Lung microvascular endothelial cell (primary cell): ENCODE results near the gene DNAL1. TPM values are rescaled to one million over a fixed set of nuclear protein-coding genes. Genes with fewer than 3 reads are reported as not detected.
"Not testable (repeated sequence)": the region's sequence is repeated elsewhere in the genome, so short reads cannot be mapped to it uniquely, and the experiment has no call there.

Experiments used
- DNase-seq, 2 donors: peaks; one replicate each; pipeline versions ENCODE4 v3.0.0 to v3.0.0-alpha.2; 2010; ENCODE audit warnings: low read depth in 2 of 2
- total RNA-seq: library from RNA; depleted of rRNA; stranded (reverse); fragments of >200 nt; gene quantifications from 2 replicates; pipeline ENCODE4 v1.2.1, GENCODE V29; 2014

DNAL1 gene
- total RNA-seq, 1 donor from 2014 or later = 6.0 TPM

GRCh38 chr14:73700325-73700724, 55.5 kb downstream of the DNAL1 start:
- DNase-seq = no peak

DNA sequence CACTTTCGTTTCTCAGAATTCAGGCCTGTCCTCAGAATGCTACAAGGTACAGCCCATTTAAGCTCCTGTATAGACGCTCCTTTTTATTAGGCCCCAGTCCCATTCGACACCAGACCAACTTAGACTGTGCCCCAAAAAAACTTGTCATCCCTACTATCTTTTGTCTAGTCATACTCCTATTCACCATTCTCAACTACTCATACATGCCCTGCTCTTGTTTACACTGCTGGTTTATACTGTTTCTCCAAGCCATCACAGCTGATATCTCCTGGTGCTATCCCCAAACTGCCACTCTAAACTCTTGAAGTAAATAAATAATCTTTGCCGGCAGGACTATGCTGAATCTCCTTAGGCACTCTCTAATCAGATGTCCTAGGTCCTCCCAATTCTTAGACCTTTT, 63.3 kb downstream of the DNAL1 start:
- DNase-seq = not testable (repeated sequence)

DNA sequence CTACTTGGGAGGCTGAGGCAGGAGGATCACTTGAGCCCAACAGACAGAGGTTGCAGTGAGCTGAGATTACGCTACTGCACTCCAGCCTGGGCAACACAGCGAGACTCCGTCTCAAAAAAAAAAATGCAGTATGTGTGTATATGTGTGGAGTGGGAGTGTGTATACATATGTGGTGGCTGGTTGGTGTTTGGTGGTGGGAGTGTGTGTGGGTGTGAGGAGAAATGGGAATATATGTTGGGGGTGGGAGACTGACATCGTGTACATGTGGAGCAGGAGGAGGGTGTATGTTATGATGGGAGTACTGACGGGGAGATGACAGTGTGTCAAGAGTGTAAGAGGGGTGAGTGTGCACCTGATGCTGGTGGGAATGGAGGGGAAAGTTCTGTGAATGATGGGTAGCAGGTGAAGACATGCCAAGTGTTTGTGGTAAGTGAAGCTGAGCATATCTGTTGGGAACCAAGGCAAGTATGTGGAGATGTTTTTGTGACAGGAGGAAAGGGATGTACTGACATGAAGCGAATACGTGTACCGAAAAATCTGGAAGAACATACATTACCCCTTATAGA, 65.2 kb downstream of the DNAL1 start:
- DNase-seq = no peak

- DNase-seq = no peak
Observed at GRCh38 chr14:73710737-73711136, 66.0 kb downstream of the DNAL1 start.

GRCh38 chr14:73712071-73712506, 67.3 kb downstream of the DNAL1 start:
- peak; percentile 43 to 48 for DNase-seq

DNA sequence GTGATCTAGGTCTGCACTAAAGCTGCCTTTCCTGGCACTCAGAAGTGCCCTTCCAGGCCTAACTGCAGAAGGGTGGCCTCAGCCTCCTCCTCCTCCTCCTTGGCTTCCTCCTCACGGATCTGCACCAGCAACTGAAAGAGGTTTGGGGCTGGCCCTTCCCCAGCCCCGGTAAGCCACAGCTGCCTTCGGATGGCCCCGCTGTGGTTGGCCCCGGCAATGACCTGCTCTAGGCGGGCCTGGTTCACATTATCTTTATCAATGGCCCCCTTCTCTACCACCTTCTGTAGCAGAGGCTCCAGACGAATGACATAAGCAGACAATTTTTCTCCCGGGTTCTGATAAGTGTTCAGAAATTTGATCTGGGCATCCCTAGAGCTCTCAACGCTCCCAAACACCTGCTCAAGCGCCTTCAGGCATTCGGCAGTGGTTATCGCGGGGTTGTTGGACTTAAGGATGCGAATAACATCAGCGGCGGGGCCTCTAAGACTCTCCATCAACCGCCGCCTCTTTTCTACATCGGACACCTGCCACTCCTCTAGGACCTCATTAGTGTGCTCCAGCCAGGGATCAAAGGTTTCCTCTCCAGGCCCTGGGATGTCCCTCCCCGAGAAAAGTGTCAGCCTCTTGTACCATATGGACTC, 67.9 kb downstream of the DNAL1 start:
- peak in 1 of 2 donors; percentile 25 for DNase-seq

DNA sequence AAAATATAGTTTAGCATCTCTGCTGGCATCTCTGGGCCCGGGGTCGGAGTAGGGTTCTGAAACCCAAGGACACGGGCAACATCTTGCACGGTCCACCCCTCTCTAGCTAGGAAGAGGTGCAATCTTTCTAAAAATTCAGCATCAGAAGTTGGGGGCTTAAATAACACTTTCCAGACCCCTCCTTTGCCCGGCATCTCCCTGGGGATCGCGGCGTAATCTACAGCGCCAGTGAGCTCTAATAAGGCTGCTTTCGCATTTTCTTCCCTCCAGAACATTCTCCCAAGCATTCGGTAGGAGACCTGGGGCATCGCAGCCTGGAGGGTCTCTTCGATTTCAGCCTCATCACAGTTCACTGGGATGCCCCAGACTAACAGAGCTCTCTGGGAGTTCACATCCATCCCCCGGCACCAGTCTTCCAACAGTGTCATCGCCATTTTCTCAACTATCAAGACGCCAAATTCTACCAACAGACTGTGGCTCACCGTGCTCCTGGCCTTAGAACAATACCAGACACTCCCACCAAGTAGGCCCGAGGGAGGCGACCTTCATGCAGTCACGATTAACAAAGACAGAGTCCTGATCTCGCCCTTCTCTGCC, 68.5 kb downstream of the DNAL1 start:
- DNase-seq = no peak

GRCh38 chr14:73713803-73714655, 69.2 kb downstream of the DNAL1 start, which contains the start of gene PNMA1:
TSS of gene PNMA1 (minus strand) at chr14:73714384. CDS start at chr14:73713639, 745 bp downstream.
- peak; percentile 85 to 92 for DNase-seq

GRCh38 chr14:73714656-73715081, 69.9 kb downstream of the DNAL1 start:
- DNase-seq = peak in 1 of 2 donors; percentile 20

- no peak for DNase-seq
Observed at GRCh38 chr14:73715707-73716106, 70.9 kb downstream of the DNAL1 start.

- DNase-seq = no peak
Observed at GRCh38 chr14:73717266-73717665, 72.5 kb downstream of the DNAL1 start.

GRCh38 chr14:73717711-73718417, 73.1 kb downstream of the DNAL1 start:
- no peak for DNase-seq

DNA sequence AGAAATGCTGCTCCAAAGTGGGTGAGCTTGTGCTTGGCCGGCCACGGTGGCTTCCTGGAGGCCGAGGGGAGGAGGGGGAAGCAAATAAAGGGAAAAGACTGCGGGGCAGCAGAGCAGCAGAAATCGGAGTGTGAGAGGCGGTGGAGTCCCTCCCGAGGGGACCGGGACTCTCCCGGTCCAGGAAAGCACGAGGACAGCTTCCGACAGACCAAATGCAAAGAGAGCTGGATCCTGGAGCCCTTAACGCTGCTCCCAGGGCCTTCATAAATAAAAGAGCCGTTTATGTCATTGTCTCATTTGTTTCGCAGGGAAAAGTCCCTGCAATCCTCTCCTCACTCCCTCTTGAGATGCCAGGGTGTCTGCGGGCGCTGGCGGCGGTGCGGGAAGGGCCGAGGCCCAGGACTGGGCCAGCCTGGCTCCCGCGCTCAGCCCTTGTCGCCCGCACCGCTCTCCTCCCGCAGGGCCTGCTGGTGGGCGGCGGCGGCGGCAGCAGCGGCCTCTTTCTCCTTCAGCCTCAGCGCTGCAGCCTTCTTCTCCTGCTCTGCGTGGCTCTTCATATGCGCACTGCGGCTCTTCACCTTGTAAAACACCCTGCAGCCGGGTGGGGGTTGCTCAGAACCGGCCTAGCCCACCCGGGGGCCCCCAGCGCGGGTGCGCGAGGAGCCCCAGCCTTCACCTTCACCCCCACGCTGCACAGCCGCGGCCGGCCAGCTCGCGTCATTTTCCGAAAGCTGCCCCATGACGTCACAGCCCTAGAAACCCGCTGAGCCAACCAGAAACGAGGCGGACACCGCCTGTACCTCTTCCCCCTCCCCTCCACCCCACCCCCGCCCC, 73.8 kb downstream of the DNAL1 start:
- DNase-seq = no peak

- DNase-seq = no peak
Observed at GRCh38 chr14:73719361-73719760, 74.6 kb downstream of the DNAL1 start.

DNA sequence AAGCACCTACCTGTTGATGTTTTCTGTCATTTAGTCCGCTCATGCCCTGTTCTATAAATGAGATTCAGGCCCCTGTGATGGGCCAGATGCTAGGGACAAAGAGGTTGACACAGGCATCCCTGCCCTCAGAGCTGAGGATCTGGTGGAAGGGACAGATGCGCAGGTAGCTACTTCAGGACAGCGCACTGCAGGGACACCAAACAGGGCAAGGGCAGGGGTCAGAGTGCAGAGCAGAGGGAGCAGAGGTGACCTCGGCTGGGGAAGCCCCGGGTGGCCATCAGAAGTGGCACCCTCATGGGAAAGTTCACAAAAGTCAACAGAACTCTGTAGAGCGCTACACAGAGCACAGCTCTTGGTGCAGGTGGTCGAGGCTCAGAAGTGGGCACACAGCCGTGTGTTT, 75.0 kb downstream of the DNAL1 start:
- no peak for DNase-seq

DNA sequence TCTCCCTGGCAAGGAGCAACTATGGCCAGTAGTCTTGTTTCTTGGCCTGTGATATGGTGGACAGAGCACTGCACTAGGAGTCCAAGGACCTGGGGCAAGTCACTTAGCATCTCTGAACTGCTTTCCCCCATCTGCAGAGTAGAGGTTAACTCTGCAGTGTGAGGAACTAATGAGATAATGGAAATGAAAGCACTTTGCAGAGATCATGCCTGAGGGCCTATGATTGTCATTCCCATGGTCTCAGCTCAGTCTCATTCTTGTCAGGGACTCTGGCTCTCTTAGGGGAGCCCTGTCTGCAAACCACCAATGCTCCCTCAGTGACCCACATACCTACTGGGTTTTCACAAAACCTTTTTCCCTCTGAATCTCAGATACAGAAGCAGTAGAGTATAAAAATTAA, 75.8 kb downstream of the DNAL1 start:
- DNase-seq = no peak

- DNase-seq = no peak
Observed at GRCh38 chr14:73721101-73721821, 76.5 kb downstream of the DNAL1 start.

DNA sequence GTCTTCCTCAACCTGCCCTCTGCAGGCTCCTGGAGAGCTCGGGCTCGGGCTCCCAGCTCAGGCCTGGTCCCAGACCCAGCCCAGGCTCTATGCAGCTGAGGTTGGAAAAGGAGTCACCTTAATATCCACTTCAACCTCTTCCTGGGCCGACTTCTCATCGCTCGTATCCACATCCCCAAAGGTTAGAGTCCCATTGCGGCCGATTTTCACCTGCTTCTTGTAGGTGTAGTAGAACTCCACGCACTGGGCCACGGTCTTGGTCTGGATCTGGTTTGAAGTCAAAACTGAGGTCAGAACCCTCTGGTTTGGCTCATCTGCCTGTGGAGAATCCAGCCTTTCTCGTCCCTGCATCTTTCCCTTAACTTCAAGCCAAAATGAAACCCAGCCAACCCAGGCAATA, 77.8 kb downstream of the DNAL1 start:
- no peak for DNase-seq

GRCh38 chr14:73723406-73723796, 78.6 kb downstream of the DNAL1 start:
- DNase-seq = no peak
